Raji (cell line): ENCODE data around the gene MYO9B.
A peak's percentile ranks its signal among the peaks of the same experiment; 100 is the strongest.

Experiments used
- POLR2A ChIP-seq: IDR thresholded peaks from 2 replicates; pipeline ENCODE4 v1.6.1; 2011; ENCODE audit warnings: low read depth, low read length, control low read depth; ENCODE audit not compliant: insufficient read depth

The MYO9B gene

GRCh38 chr19:17248011-17248776, 172.6 kb downstream of the MYO9B start:
- no peak for TF ChIP-seq POLR2A

- no peak for TF ChIP-seq POLR2A
Observed at GRCh38 chr19:17249887-17250548, 174.4 kb downstream of the MYO9B start.

GRCh38 chr19:17254636-17255035, 179.1 kb downstream of the MYO9B start:
- TF ChIP-seq POLR2A: no peak

GRCh38 chr19:17255150-17255621, 179.6 kb downstream of the MYO9B start:
- no peak for TF ChIP-seq POLR2A

GRCh38 chr19:17256130-17256529, 180.6 kb downstream of the MYO9B start:
- no peak for TF ChIP-seq POLR2A

- TF ChIP-seq POLR2A: no peak
Observed at GRCh38 chr19:17259118-17259780, 183.7 kb downstream of the MYO9B start.

GRCh38 chr19:17259934-17260333, 184.4 kb downstream of the MYO9B start:
- TF ChIP-seq POLR2A: no peak

- TF ChIP-seq POLR2A: peak; percentile 54
Observed at GRCh38 chr19:17260842-17261325, 185.3 kb downstream of the MYO9B start.

- no peak for TF ChIP-seq POLR2A
Observed at GRCh38 chr19:17262557-17262956, 187.0 kb downstream of the MYO9B start.
